Stimulated activated CD4-positive, alpha-beta T cell treated with anti-CD3 and anti-CD28 coated beads, Interleukin-1b, Interleukin-23, amount 100 ng/mL, for 4 hours (primary cell): ENCODE measurements around the gene CPNE7.

Experiments
- DNase-seq, 2 donors: peaks; one replicate each; pipeline ENCODE4 v3.0.0-alpha.2; 2020; ENCODE audit warnings: low read depth in 2 of 2

CPNE7 gene

GRCh38 chr16:89575247-89576152 lies at the start of gene CPNE7:
TSS of gene CPNE7 (plus strand) at chr16:89575758. CDS start at chr16:89575898, 140 bp downstream.
- no peak for DNase-seq

DNA sequence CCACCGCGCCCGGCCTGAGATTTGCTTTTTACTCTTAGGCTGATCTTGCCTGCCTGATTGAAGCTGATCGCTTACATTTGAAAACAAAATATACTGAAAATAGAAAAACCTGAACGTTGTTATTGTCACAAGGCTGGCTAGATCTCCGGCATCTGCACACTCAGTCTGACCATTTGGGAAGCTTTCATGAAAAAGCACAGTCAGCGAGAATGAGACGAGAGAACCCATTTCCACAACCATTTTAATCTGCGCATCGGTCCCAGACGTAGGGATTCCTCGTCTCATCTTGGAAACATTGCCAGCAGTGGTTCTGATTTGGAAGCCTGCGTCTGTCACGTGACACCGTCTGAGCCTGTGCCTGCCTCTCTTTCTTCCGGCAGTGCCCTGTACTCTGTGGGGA lies 46.5 kb upstream of the CPNE7 start:
- no peak for DNase-seq

GRCh38 chr16:89530401-89531381 lies 44.9 kb upstream of the CPNE7 start:
- no peak for DNase-seq

GRCh38 chr16:89531821-89532526 lies 43.6 kb upstream of the CPNE7 start:
- DNase-seq = no peak

DNA sequence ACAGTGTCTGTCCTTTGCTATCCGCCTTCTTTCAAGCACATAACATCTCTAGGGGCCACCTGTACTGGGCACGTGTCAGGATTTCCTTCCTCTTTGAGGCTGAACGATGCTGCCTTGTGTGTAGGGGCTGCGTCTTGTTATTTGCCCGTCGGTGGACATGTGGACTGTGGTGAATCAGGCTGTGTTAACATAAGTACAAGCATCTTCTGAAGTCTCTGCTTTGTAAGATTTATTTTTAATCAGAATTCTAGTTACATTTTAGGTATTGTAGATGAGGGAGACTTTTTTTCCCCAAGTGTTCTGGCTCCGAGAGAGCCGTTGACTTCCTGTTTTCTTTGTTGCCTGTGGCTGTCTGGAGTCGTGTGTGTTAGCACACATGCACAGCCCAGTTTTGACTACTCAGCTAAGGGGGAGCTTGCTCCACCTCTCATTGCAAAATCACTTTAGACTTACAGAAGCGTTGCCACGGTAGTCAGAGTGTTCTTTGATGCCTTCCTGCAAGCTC lies 41.3 kb upstream of the CPNE7 start:
- peak in 1 of 2 donors; percentile 8 for DNase-seq

GRCh38 chr16:89536371-89536770 lies 39.2 kb upstream of the CPNE7 start:
- no peak for DNase-seq

DNA sequence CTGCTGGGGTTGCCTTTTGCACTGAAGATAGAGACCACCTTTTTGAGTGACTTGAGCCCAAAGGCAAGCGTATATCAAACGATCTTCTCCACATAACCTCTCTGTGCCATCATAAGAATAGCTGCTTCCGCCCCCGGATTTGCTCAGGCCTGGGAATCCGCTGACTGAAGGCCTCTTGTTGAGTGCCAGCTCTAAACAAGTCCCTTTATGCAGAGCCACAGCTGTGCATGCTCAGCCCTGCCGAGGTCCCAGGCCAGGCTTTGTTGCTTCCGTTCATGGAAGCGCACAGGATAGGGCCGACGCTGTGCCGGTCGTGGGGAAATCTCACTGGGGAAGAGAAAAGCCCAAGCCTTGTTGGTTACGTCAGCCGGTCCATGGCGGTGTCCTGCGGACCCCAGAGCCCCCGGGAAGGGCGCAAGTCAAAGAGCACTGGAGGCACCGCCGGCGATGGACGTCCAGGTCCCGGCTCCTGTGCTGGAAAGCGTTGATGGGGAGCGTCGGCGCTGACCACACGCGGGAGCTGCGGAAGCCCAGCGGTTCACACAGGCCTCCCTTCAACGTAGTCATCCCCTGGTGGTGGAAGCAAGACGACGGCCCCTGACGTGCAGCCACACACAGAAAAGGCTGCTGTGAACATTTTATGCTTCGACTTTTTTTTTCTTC lies 38.5 kb upstream of the CPNE7 start:
- DNase-seq = no peak

- DNase-seq = no peak
These were observed 38.0 kb upstream of the CPNE7 start for GRCh38 chr16:89537549-89537925.

DNA sequence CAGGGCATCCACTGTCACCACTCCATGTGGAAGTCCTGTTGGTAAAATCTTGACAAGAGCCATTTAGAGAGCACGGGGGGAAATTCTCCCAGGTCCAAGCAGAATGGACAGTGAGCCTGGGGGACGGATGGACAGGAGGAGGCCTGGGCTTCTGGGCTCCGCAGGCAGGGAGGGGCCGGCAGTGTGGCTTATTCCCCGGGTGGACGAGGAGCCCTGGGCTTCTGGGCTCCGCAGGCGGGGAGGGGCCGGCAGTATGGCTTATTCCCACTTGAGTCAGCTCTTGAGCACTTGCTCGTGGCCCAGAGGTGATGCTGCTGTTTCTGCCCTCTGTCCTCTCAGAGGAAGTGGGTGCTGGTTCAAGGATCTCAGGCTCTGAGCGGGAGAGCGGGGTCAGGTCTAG lies 37.3 kb upstream of the CPNE7 start:
- no peak for DNase-seq

DNA sequence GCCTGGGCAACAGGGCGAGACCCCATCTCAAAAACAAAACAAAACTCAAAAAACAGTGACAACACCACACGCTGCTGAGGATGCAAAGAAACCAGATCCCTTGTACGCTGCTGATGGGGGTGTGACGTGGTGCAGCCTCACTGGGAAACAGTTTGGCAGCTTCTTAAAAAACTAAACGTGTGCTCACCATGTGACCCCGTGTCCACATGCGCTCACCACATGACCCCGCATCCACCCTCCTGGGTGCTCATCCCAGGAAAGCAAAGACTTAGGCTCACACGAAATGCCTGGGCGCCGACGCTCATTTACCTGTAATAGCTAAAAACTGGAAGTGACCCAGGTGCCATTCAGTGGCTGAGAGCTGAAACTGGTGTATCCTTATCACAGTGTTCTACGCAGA lies 35.0 kb upstream of the CPNE7 start:
- DNase-seq = no peak

DNA sequence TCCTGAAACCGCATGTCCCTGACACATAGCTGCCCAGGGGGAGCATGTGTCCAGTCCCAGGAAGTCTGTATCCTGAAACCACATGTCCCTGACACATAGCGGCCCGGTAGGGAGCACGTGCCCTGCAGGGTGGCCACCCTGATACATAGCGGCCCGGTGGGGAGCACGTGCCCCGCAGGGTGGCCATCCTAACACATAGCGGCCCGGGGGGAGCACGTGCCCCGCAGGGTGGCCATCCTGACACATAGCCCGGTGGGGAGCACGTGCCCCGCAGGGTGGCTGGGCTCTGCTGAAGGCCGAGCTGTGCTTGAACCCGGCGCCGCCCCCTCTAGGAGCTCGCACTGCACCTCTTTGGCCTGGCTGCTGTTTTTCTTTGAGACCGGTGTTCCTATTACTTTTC lies 33.8 kb upstream of the CPNE7 start:
- no peak for DNase-seq

DNA sequence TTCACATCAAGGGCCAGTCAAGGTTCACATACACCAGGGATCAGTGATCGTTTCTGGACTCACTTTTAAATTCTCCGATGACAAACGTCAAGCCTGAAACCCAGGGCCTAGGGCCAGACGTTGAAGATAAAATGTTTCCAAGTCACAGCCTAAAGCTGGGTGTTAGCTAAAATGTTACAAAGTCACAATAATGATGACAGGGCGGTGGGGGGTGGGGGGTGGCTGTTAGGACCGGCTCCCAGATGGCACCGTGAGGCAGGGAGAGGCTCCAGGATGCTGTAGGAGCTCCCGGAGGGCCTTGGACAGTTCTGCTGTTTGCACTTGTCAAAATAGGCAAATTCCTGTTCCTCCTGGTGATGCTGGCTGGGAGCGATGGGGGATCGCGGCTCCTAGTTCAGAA lies 31.4 kb upstream of the CPNE7 start:
- no peak for DNase-seq

DNA sequence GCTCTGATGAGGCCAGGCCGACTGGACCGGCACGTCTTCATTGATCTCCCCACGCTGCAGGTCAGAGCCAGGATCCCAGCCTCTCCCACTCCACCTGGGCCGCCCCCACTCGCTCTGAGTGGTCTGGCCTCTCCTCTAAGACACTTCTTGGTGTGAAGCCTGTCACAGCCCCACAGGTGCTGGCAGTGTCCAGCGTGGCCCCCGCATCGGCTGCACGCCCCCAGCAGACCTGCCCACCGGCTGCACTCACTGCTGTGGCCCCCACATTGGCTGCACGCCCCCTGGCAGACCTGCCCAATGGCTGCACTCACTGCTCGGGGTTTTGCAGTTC lies 30.9 kb upstream of the CPNE7 start:
- no peak for DNase-seq

DNA sequence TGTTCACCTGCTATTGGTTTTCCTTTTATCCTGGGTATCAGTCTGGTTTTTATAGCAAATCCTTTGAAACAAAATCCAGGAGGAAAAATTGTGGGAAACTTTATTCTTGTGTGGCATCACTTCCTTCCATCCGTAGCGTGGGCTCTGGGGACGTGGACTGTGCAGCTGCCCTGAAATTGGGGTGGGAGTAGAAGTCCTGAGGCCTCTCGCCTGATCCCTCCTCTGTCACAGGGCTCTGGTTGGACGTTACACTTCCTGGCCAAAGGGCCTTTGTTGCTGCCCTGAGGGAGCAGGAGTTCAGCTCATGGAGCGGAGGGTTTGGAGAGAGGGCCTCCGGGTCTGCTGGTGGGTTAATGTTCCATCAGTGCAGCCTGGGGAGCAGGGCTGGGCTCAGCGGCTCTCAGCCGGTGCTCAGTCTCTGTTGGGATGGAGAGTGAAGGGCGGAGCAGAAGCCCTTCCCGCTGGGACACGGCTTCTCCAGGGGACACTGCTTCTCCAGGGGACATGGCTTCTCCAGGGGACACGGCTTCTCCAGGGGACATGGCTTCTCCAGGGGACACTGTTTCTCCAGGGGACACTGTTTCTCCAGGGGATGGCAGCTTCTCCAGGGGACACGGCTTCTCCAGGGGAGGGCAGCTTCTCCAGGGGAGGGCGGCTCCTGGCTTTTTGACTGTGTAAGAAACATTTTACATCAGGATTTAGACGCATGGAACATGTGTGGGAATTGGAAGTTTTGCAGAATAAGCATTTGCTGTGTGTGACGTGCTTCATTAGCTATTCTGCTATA lies 30.3 kb upstream of the CPNE7 start:
- no peak for DNase-seq

GRCh38 chr16:89545831-89546574 lies 29.6 kb upstream of the CPNE7 start:
- DNase-seq = no peak

DNA sequence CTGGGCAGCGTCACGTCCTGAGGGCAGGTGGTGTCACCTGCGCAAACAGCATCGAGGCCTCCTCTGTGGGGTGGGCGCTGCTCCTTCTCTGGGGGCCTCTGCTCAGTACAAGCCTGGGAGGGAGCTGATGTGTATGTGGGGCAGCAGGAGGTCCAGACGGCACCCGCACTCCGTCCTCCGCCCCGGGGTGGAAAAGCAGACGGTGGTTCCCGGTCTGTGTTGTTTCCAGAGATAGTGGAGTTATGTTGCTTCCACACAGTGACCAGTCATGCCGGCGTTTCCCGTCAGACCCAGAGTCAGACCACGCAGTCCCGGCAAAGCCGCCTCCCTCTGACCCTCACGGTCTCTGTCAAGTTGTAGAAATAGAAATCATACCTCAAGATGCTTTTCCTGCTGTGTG lies 28.8 kb upstream of the CPNE7 start:
- no peak for DNase-seq

GRCh38 chr16:89547291-89547690 lies 28.3 kb upstream of the CPNE7 start:
- no peak for DNase-seq

DNA sequence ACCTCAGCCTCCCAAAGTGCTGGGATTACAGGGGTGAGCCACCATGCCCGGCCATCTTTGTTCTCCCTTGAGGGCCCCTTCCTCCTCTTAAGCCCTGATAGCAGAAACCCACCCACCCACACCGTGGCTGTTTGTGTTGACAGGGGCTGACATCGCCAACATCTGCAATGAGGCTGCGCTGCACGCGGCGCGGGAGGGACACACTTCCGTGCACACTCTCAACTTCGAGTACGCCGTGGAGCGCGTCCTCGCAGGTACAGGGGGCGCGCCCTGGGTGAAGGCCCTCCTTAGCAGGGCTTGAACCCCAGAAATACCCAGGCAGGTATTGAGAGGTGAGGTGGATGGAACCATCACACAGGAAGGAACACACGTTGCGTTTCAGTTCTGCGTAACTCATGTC lies 27.7 kb upstream of the CPNE7 start:
- no peak for DNase-seq

- no peak for DNase-seq
These were observed 27.1 kb upstream of the CPNE7 start for GRCh38 chr16:89548344-89549006.
